Measurements from ENCODE around the gene DDX49.

DDX49 gene

DNA sequence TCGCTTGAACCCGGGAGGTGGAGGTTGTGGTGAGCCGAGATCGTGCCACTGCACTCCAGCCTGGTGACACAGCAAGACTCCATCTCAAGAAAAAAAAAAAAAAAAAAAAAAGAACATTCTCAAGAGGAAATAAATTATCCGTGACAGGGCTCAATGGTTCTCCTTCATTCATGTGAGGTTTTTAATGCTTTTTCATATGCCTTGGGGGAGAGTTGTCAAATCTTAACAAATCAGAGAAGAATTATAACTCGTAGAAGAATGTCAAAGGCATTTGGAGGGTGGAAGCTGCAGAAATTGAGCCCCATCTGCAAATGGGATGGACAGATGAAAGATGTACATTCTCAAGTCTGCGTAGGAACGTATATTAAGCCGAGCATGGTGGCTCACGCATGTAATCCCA is 56.4 kb downstream of the DDX49 start:
- DNase-seq, result no peak
